K562 (cell line): ENCODE results near the gene ALOXE3. TPM values are rescaled to one million over a fixed set of nuclear protein-coding genes. Genes with fewer than 3 reads are reported as not detected.
A peak's percentile ranks its signal among the peaks of the same experiment; 100 is the strongest.

Source experiments
- ATF2 ChIP-seq: sonication (generic); formaldehyde crosslinking; IDR thresholded peaks from 2 replicates; pipeline ENCODE4 v1.8.1; 2022; ENCODE audit warnings: missing genetic modification reagents
- COPS2 ChIP-seq: fragments of 450-650 bp; conservative IDR thresholded peaks from 2 replicates; pipeline ENCODE4 v1.6.1; 2016; ENCODE audit warnings: mild to moderate bottlenecking, moderate library complexity
- ERF ChIP-seq: fragments of 450-650 bp; formaldehyde crosslinking; IDR thresholded peaks from 2 replicates; pipeline ENCODE4 v1.4.0; 2020; ENCODE audit warnings: mild to moderate bottlenecking, mixed read lengths
- ESRRB ChIP-seq: fragments of 250-450 bp; sonication (Bioruptor Pico); IDR thresholded peaks from 2 replicates; pipeline ENCODE4 v1.5.0; 2020; ENCODE audit warnings: mild to moderate bottlenecking, moderate library complexity, borderline replicate concordance
- ETS2 ChIP-seq: IDR thresholded peaks from 2 replicates; pipeline ENCODE4 v1.6.1; 2016; ENCODE audit warnings: borderline replicate concordance, missing genetic modification characterization, mild to moderate bottlenecking, moderate library complexity, missing compliant biosample characterization; ENCODE audit not compliant: poor library complexity, severe bottlenecking
- ETV5 ChIP-seq: sonication (generic); formaldehyde crosslinking; IDR thresholded peaks from 2 replicates; pipeline ENCODE4 v1.4.0; 2020; ENCODE audit warnings: low read depth, mild to moderate bottlenecking, missing genetic modification reagents
- FOXM1 ChIP-seq, 2 experiments: fragments of 450-650 bp in 1 of 2; sonication (generic) in 1 of 2; formaldehyde crosslinking in 1 of 2; IDR thresholded peaks; 2 replicates each; pipeline versions ENCODE4 v1.6.1 to v1.9.0; 2017 to 2022; ENCODE audit warnings: low read depth in 2 of 2, mild to moderate bottlenecking in 2 of 2, missing genetic modification reagents in 1 of 2, moderate library complexity in 1 of 2
- HNRNPLL ChIP-seq: fragments of 200-400 bp; formaldehyde crosslinking; IDR thresholded peaks from 2 replicates; pipeline ENCODE4 v1.6.1; 2017; ENCODE audit warnings: low read length, low read depth, mild to moderate bottlenecking; ENCODE audit not compliant: poor library complexity, severe bottlenecking
- MEF2A ChIP-seq: IDR thresholded peaks from 2 replicates; pipeline ENCODE4 v1.6.1; 2011; ENCODE audit warnings: low read depth, mild to moderate bottlenecking, low read length, moderate library complexity; ENCODE audit not compliant: control insufficient read depth
- POLR2G ChIP-seq: fragments of 200-400 bp; formaldehyde crosslinking; IDR thresholded peaks from 2 replicates; pipeline ENCODE4 v1.6.1; 2017; ENCODE audit warnings: low read depth, mild to moderate bottlenecking, antibody characterized with exemption, low read length, moderate library complexity
- PTRF ChIP-seq: fragments of 450-650 bp; IDR thresholded peaks from 2 replicates; pipeline ENCODE4 v1.6.1; 2016; ENCODE audit warnings: mild to moderate bottlenecking, missing genetic modification characterization, missing compliant biosample characterization
- SIN3B ChIP-seq: fragments of 450-650 bp; IDR thresholded peaks from 2 replicates; pipeline ENCODE4 v1.6.1; 2017; ENCODE audit warnings: low read depth, mild to moderate bottlenecking, moderate library complexity
- TBL1XR1 ChIP-seq, 2 experiments: IDR thresholded peaks; 2 replicates each; pipeline ENCODE4 v1.6.1; 2012; ENCODE audit warnings: improper control_type of control experiment in 2 of 2, low read length in 2 of 2, mild to moderate bottlenecking in 1 of 2
- ZNF12 ChIP-seq: sonication (generic); formaldehyde crosslinking; IDR thresholded peaks from 2 replicates; pipeline ENCODE4 v1.4.0; 2020; ENCODE audit warnings: mild to moderate bottlenecking, missing genetic modification reagents
- ZNF695 ChIP-seq: fragments of 450-650 bp; formaldehyde crosslinking; IDR thresholded peaks from 2 replicates; pipeline ENCODE4 v1.4.0; 2020; ENCODE audit warnings: mild to moderate bottlenecking, moderate library complexity
- ZSCAN32 ChIP-seq: fragments of 450-650 bp; formaldehyde crosslinking; IDR thresholded peaks from 2 replicates; pipeline ENCODE4 v1.4.0; 2020; ENCODE audit warnings: mild to moderate bottlenecking, moderate library complexity
- polyA plus RNA-seq, 8 experiments: library from polyadenylated mRNA; depleted of rRNA in 4 of 8; stranded (reverse) in 5 of 8; unstranded in 3 of 8; fragments of >200 nt; fragmentation: Nextera tagmentation in 2 of 8; fragmentation: Illumina TruSeq in 1 of 8; extraction: Ambion mirVana in 2 of 8; extraction: Trizol in 1 of 8; gene quantifications; 2 replicates each; pipeline versions ENCODE4 v1.2.1 to v1.2.3, GENCODE V29; 2011 to 2014; ENCODE audit warnings: inconsistent platforms in 1 of 8, missing spikeins in 1 of 8
- total RNA-seq, 7 experiments: library from RNA; depleted of rRNA in 6 of 7; stranded (reverse); fragments of >200 nt in 6 of 7; fragmentation: Illumina TruSeq in 2 of 7; extraction: Trizol in 2 of 7; gene quantifications; 2 replicates each; pipeline versions ENCODE4 v1.2.1 to v1.2.3, GENCODE V29; 2011 to 2021; ENCODE audit warnings: low replicate concordance in 1 of 7
- TF ChIP-seq, protein P1 (sequence below): fragments of 250-450 bp; sonication (Bioruptor Pico); IDR thresholded peaks from 2 replicates; pipeline ENCODE4 v1.4.0; 2020
- TF ChIP-seq, protein P2 (sequence below): fragments of 150-350 bp; IDR thresholded peaks from 2 replicates; pipeline ENCODE4 v1.6.1; 2014; ENCODE audit warnings: low read depth, mild to moderate bottlenecking, low read length, borderline replicate concordance

ALOXE3 gene
- total and polyA plus RNA-seq, 9 of the 15 experiments (the other 6 are each of a cell fraction or from before 2014, with no cell fraction given) = 0.04 TPM; not detected in 8

DNA sequence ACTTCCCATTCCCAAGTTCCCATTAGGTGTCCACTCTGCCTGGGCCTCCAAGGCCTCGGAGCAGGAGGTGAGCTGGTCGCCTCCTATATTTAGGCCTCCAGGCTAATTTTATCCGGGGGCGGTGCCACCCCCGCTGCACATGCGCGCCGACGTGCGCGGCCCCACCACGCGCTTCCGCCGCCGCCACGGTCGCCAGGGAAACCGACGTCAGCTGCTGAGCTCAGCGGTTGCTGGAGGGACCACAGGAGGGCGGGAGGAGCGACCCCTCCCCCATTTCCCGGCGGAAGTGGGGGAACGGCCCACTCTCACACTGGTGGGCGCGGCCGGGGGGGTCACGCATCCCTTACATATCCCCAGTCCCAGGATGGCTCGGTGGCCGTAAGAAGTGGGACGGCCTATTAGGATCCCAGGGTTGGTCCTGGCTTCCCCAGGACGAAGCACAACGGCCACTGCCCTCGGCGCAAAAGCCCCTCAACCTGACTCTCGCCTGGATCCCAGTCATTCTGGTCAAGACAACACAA is 32.9 kb upstream of the ALOXE3 start (continued):
- TF ChIP-seq, protein P1, sequence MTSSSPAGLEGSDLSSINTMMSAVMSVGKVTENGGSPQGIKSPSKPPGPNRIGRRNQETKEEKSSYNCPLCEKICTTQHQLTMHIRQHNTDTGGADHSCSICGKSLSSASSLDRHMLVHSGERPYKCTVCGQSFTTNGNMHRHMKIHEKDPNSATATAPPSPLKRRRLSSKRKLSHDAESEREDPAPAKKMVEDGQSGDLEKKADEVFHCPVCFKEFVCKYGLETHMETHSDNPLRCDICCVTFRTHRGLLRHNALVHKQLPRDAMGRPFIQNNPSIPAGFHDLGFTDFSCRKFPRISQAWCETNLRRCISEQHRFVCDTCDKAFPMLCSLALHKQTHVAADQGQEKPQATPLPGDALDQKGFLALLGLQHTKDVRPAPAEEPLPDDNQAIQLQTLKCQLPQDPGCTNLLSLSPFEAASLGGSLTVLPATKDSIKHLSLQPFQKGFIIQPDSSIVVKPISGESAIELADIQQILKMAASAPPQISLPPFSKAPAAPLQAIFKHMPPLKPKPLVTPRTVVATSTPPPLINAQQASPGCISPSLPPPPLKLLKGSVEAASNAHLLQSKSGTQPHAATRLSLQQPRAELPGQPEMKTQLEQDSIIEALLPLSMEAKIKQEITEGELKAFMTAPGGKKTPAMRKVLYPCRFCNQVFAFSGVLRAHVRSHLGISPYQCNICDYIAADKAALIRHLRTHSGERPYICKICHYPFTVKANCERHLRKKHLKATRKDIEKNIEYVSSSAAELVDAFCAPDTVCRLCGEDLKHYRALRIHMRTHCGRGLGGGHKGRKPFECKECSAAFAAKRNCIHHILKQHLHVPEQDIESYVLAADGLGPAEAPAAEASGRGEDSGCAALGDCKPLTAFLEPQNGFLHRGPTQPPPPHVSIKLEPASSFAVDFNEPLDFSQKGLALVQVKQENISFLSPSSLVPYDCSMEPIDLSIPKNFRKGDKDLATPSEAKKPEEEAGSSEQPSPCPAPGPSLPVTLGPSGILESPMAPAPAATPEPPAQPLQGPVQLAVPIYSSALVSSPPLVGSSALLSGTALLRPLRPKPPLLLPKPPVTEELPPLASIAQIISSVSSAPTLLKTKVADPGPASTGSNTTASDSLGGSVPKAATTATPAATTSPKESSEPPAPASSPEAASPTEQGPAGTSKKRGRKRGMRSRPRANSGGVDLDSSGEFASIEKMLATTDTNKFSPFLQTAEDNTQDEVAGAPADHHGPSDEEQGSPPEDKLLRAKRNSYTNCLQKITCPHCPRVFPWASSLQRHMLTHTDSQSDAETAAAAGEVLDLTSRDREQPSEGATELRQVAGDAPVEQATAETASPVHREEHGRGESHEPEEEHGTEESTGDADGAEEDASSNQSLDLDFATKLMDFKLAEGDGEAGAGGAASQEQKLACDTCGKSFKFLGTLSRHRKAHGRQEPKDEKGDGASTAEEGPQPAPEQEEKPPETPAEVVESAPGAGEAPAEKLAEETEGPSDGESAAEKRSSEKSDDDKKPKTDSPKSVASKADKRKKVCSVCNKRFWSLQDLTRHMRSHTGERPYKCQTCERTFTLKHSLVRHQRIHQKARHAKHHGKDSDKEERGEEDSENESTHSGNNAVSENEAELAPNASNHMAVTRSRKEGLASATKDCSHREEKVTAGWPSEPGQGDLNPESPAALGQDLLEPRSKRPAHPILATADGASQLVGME = no peak
- no peak for TF ChIP-seq FOXM1 (IDR thresholded peaks at IDR 0.05; ENCODE audit: low read depth)
- no peak for TF ChIP-seq FOXM1 (CRISPR knock-in tag; IDR thresholded peaks at IDR 0.05; ENCODE audit: low read depth)
- no peak for TF ChIP-seq ZNF12 (CRISPR knock-in tag)
- TF ChIP-seq ERF (CRISPR knock-in tag) = no peak
- TF ChIP-seq PTRF (tag) = no peak
- no peak for TF ChIP-seq ESRRB (CRISPR knock-in tag)
- no peak for TF ChIP-seq ETS2
- TF ChIP-seq SIN3B = no peak
- TF ChIP-seq ZSCAN32 (CRISPR knock-in tag) = no peak
- no peak for TF ChIP-seq TBL1XR1 (IDR thresholded peaks at IDR 0.05; ENCODE audit: low read length in 2 of 2)
- TF ChIP-seq ATF2 (CRISPR knock-in tag) = no peak
- peak; percentile 56; the same call in 1 of the 2 replicates for TF ChIP-seq POLR2G
- TF ChIP-seq MEF2A = no peak; the same call in 1 of the 2 replicates
- TF ChIP-seq ETV5 (CRISPR knock-in tag) = no peak; the same call in 1 of the 2 replicates
- no peak for TF ChIP-seq COPS2
- TF ChIP-seq HNRNPLL = no peak
- TF ChIP-seq ZNF695 (CRISPR knock-in tag) = no peak
- TF ChIP-seq, protein P2, sequence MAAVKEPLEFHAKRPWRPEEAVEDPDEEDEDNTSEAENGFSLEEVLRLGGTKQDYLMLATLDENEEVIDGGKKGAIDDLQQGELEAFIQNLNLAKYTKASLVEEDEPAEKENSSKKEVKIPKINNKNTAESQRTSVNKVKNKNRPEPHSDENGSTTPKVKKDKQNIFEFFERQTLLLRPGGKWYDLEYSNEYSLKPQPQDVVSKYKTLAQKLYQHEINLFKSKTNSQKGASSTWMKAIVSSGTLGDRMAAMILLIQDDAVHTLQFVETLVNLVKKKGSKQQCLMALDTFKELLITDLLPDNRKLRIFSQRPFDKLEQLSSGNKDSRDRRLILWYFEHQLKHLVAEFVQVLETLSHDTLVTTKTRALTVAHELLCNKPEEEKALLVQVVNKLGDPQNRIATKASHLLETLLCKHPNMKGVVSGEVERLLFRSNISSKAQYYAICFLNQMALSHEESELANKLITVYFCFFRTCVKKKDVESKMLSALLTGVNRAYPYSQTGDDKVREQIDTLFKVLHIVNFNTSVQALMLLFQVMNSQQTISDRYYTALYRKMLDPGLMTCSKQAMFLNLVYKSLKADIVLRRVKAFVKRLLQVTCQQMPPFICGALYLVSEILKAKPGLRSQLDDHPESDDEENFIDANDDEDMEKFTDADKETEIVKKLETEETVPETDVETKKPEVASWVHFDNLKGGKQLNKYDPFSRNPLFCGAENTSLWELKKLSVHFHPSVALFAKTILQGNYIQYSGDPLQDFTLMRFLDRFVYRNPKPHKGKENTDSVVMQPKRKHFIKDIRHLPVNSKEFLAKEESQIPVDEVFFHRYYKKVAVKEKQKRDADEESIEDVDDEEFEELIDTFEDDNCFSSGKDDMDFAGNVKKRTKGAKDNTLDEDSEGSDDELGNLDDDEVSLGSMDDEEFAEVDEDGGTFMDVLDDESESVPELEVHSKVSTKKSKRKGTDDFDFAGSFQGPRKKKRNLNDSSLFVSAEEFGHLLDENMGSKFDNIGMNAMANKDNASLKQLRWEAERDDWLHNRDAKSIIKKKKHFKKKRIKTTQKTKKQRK = no peak
